DMS79 treated with DMSO at 0.1 percent for 48 hours (cell line): ENCODE results near the gene CDK18.

Source experiments
- DNase-seq: peaks from one replicate; lab custom pipeline; 2025; lab: John Stamatoyannopoulos, UW

Gene CDK18

DNA sequence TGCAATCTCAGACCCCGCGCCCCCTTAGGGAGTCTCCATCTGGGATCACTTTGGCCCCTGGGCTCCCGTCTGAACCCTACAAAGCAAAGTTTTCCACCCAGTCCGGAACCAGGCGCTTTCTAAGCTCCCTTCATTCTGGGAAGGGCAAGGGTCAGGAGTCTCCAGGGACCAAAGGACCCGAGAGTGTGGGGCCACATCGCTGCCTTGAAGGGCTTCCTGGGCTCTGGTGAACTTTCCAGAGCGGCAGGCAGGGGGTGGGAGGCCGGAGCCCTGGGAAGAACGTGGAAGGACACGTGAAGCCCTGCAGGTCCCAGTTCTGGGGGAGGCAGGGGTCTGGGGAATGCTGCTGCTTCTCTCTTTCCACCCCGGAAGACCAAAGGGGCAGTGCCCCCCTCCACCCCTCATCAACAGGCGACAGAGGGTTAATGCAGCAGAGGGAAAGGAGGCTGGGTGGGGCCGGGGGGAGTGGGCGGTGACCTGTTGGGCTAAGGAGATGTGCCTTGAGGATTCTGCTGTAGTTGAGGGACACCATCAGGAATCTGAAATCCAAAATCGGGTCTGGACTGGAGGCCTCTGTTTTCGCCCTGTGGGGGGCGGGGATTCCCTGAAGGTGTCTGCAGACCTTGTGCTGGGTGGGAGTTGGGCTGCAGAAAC, 734 bp downstream of the CDK18 start:
- DNase-seq: no peak

GRCh38 chr1:205505791-205506190, 1.3 kb downstream of the CDK18 start:
- no peak for DNase-seq

- no peak for DNase-seq
These were observed 2.1 kb downstream of the CDK18 start for GRCh38 chr1:205506409-205507200.

DNA sequence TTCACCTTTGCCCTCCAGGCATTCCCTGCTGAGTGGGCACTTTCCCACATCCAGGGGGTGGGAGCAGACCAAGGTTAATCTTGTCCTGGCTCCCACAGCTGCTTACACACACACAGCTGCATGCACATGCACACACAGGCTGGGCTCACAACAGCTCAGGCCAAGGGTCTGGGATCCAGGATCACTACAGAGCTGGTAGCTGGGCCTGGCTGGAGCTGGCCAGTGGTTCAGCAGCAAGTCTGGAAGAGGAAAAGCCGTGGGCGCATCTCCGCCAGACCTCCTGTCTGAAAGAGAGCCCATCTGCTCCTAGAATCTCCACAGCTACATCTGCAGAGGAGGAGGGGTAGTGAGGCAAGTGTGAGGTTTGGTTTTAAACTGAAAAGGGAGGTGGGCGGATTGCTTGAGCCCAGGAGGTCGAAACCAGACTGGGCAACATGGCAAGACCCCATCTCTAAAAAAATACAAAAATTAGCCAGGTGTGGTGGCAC, 3.8 kb downstream of the CDK18 start:
- no peak for DNase-seq

- DNase-seq: no peak
These were observed 6.0 kb downstream of the CDK18 start for GRCh38 chr1:205510308-205510950.

DNA sequence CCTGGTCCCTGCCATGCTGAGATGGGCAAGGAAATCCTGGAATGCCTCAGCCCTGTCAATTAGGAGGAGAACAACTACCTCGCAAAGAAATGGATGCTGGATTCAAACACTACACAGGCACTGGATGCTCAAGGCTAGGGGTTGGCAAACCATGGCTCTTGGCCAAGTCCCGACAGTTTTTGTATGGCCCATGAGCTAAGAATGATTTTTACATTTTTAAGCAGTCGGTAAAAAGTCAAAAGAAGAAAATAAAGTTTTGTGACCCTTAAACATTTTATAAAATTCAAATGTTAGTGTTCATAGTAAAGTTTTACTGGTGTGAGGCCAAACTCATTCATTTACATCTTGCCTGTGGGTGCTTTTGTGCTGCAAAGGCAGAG, 6.5 kb downstream of the CDK18 start:
- DNase-seq: no peak

DNA sequence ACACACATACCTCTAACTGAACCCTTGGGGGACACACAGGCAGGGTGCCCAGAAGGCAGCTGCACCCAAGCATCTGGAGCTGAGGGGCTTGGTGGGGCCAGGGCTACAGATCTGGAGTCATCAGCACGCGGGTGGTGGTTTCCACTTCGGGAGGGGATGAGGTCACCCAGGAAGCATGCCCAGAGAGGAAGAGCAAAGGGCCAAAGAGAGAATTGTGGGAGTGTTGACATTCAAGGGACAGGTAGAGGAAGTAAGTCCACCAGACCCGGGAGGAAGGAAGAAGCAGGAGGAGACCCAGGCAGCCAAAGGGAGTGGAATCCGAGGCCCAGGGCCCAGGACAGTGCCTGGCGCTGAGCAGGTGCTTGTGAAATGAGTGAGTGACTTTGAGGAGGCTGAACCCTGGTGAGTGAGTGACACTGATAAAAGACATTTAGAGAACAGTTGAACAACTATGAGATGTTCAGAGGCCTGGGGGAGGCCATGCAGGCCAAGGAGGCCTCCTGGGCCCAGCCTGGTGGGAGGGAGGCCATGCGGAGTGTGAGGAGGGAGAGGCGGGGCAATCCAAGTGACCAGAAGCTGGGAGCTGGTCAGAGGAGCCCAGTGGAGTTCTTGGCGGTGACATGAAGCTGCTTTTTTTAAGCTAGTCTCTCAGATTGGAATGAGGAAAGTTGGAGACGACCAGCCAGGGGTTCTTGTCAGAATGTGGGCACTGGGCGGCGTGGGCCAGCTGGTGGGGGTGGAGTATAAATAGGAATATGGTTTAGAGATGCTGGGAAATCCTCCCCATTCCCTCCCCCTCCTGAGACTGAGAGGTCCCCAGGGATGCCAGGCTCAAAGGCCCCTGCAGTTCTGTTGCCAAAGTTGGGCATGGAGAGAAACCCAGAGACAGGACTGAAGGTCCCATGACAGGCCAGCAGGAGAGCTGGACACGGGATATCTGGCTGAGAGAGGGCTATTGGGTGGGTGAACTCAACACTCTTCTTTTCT, 7.9 kb downstream of the CDK18 start:
- no peak for DNase-seq

- no peak for DNase-seq
These were observed 9.3 kb downstream of the CDK18 start for GRCh38 chr1:205513774-205514173.

DNA sequence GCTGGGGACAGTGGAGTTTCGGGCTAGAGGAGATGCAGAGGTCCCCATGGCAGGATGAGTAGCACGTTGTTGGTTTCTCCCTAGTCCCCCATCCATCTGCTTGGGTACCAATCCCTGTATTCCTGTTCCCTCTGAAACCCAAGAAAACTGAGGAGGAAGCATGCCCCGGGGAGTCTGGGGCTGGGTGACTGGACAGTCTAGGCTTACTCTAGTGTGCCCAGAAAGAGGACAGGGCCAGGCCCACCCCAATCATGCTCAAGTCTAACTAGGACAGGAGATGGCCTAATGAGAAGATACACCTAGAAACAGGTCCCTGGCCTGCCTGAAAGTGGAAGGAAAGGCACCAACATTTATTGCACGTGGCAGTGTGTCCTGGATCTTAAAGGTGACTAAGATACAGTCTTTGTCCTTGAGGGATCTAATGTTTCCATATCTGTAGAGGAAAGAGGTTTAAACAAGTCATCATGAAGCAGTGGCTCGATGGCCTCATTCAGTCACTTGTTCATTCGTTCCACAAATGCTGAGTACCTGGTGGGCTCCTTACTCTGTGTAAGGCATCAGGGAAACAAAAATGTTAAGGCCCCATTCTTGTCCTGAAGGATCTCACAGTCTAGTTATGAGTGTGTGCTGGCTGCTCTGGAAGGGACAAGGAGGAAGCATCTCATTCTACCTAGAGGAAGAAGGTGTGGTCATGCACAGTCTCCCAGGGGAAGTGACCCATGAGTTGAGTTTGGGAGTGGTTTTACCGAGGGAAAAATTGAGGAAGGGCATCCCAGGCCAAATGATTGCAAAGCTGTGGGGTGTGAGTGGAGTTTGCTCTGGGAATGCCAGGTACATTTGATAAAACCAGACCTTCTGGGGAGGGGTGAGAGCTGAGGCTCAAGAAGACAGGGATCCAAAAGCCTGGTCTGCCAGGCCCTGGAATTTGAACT, 10.0 kb downstream of the CDK18 start:
- DNase-seq: no peak

- DNase-seq: no peak
These were observed 11.3 kb downstream of the CDK18 start for GRCh38 chr1:205515781-205516253.

DNA sequence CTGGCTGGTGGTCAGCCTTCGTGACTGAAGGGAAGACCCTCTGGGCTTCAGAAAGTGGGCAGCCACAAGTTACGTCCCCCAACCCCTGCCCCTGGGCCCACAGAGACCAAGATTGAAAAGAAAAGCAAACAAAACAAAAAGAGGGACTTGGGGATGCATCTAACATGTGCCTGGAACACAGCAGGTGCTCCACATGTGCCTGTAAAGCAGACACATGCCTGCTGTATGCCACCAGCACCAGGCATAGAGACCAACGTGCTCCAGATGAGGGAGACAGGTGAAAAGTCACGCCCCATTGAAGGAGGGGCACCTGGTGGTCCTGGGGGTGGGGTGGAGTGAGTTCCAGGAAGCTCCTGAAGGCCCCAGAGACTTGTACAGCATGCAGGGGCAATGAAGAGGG, 11.9 kb downstream of the CDK18 start:
- DNase-seq: no peak

- no peak for DNase-seq
These were observed 12.8 kb downstream of the CDK18 start for GRCh38 chr1:205517288-205517687.

- no peak for DNase-seq
These were observed 13.3 kb downstream of the CDK18 start for GRCh38 chr1:205517763-205518162.

DNA sequence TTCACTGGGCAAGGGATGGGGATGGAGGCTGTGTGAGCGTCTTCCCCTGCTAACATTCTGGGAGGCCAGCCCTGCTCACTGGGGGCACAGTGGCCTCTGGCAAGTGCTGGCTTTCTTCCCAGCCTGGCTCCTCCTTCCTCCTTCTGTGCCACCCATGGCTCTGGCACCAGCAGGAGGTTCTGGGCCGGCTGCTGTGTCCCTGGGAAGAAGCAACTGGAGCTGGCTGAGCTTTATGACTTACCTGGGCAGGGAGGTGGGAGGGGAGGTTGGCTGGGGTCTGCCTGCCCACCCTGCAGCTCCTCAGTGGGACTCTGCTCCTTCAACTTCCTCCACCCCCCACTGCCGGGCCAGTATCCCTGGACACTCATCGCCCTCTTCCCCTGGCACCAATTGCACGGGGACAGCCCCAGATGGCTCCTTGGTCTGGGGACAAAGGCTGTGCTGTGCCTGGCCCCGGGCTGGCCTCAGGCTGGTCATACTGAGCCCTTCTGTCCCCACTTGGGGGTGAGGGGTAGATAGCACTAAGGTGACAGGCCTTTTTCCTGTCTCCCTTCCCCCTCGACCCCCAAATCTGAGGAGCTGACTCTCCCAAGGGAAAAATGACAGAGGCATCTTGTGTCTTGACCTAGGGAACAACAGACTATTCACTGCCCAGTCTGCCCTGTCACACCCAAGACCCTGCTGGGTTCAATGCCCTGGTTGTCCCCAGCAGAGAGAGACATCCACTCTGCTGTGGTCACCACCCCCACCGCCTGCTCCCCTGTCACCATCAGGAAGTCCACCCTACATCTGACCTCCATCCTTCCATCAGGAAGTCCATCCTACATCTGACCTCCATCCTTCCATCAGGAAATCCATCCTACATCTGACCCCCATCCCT, 14.4 kb downstream of the CDK18 start:
- peak; percentile 13 for DNase-seq

DNA sequence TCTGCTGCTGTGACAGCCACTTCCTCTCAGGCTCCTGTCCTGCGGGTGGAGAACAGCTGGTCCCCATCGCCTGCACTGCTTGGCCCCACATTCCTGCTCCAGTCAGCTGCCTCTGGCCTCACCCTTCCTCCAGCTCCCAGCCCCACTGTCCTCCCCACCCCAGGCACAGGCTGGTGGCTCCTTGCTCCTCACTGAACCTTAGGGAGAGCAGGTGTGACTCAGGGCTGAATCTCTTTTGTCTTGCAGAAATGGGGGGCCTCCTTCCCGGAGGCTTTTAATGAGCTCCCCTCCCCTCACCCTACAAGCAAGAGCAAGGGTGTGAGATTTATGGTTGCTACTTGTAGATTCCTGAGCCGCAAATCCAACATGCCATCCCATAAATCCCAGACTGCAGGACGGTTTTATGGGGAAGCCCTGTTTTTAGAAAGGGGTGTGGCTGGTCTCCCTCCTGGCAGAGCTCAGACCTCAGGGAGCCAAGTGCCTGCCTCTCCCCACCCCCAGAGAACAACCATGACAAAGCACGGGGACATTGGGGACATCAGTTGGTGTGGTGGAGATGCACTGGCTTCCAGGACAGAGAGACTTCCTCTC, 15.2 kb downstream of the CDK18 start:
- DNase-seq: no peak

GRCh38 chr1:205520709-205521108, 16.2 kb downstream of the CDK18 start:
- no peak for DNase-seq

DNA sequence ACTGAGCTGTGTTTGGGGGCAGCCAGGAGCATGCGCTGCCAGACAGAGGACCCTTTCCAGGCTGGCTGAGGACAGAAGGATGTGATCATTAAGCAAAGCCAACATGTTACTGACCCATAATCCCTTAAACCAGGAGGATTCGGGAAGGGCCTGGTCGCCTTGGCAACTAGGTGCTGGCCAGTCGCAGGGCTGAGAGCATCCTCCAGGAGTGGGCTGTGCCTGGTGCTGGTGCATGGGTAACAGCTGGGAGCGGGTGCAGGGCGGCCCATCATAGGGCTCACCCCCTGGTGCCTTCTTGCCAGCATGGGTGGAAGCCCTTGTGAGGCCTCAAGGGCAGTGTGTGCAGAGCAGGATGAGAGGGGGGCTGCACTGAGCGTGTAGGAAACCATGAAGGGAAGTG, 17.2 kb downstream of the CDK18 start:
- no peak for DNase-seq

DNA sequence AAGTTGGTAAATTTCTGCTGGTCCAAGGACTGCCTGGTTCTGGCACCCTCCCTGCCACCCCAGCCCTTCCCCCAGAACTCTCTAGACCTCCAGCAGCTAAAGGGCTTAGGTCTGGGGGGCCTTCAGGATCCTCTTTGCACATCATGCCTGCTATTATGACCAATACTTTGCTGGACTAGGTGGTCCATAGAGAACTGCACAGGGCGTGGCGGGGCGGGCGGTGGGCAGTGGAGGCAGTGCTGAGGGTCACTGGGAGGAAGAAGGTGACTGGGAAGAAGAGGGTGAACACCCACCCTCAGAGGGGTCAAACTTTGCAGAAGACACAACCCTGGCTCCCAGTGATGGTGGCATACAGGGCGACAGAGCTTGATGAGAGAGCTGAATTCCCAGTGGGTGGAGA, 18.2 kb downstream of the CDK18 start:
- no peak for DNase-seq

DNA sequence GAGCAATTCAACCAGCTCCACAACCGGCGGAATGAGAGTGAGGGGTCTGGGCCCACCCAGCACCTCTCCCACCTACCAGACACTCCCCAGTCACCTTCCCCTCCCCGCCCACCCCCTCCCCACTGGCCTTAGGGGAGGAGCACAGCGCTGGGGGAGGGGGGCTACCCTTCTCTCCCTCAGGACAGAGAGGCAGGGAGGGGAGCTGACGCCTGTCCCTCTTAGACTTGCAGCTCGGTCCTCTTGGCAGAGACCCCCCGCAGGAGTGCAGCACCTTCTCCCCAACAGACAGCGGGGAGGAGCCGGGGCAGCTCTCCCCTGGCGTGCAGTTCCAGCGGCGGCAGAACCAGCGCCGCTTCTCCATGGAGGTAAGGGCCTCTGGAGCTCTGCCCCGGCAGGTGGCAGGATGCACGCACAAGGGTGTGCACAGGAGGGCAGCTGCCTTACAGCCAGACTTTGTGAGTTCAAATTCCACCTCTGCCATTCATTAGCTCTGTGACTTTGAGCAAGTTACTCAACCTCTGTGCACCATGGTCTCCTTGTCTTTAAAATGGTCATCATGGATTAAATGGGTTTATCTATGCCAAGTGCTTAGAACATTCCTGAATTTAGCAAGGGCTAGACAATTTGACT, 18.9 kb downstream of the CDK18 start:
- no peak for DNase-seq
